GM19438 (cell line): ENCODE measurements around the gene CCDC27.
"Not testable (repeated sequence)": the region's sequence is repeated elsewhere in the genome, so short reads cannot be mapped to it uniquely, and the experiment has no call there.

Experiments
- ATAC-seq: cut with Tn5 transposase; IDR thresholded peaks from one replicate; pipeline ENCODE4 v1.9.1; 2021; ENCODE audit warnings: low read depth; ENCODE audit not compliant: unreplicated experiment

The CCDC27 gene

DNA sequence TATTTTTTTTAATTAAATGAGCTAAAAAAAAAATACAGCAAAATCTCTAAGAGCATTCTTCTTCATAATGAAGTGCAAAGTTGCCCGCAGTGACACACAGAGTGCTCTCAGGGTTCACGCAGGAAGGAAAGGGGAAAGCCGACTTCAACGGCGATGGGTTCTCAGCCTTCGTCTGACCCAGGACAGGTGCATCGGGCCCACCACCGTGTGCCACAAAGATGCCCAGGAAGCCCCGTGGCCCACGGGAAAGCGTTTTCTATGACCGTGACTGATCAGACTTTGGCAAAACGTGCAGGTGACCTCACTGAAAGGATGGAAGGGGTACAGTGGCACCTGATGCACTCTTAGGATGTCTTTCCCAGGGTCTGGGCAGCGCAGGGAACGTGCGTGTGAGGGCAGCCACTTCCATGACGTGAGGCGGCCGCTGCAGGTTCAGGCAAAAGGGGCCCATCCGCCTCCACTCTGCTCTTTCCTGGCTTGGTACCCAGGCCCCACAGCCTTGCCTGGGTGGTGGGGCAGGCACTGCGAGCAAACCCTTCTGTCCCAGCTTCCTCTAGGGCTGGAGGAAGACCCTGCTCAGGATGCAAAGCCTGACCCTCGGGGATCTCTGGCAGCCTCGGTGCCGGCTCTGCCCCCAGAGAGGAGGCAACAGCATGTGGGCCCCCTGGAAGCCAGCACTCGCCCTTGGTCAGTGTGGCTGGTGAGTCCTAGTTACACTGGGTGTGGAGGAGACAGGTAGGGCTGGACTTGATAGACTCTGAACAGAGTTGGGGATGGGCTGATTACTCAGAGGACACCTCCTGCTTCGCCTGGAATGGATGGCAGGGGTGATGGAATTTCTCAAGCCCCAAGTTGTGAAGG lies 35.7 kb downstream of the CCDC27 start:
- no peak for ATAC-seq

DNA sequence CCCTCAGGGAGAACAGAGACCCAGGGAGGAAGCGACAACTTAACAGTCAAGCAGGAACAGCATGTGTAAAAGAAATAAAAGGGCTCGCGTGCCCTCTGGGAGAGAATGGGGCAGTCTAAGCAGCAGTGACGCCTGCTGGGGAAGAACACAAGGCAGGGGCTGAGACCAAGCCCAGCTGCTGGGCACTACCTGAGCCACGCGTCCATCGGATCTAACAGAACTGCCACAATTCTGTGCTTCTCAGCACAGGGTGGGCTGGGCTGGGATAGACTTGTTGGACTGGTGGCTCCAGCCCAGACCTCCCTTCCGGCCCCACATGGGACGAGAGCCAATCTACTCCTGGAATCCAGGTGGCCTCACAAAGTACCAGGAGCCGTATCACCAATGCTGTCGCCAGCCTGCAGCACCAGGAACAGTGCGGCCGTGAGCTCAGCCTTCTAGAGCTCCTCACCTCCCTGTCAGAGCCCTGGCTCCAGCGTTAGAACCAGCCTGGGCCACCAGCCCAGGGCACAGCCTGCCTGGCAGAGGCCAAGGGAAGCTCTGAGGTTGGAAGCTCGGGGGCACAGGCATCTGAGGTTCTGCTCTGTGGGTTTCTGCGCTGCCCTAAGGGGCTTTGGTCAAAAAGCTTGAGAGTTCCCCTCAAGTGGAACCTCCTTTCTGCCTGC lies 36.6 kb downstream of the CCDC27 start:
- no peak for ATAC-seq

DNA sequence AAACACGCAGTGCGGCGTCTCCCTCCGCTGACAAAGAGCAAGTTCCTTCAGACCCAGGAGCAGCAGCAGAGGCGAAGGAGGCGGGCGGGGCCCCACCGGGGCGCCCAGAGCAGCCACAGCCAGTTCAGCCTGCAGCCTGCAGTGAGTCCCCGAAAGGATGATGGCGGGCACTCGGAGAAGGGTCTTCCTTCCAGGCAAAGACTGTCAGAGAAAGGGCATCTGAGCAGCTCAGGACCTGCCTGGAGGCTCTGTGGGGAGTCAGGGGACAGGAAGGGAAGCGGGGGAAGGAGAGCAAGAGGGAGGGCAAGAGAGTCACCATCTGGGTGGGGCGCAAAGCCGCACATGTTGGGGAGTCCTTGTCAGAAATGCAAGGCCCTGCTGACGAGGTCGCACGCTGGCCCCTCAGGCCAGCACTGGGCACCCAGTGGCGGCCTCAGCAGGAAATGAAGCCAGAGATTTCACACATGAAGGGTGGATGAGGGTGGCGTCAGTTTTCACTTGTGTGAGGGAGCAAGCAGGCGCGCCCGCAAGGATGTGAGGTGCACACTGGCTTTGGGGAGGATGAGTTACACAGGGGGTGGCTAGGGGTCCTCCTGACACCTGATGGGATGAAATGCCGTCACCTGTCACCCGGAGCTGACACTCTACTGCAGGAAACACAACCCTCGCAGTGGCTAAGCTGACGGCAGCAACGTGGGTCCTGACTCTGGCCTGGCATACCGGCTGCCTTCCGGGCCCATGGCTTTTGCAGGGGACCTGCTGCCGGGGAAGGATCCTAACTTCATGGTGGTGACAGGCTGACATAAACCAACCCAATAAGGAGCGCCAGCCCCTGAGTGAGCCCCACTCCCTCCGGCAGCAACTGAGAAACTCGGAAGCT lies 37.4 kb downstream of the CCDC27 start:
- no peak for ATAC-seq

DNA sequence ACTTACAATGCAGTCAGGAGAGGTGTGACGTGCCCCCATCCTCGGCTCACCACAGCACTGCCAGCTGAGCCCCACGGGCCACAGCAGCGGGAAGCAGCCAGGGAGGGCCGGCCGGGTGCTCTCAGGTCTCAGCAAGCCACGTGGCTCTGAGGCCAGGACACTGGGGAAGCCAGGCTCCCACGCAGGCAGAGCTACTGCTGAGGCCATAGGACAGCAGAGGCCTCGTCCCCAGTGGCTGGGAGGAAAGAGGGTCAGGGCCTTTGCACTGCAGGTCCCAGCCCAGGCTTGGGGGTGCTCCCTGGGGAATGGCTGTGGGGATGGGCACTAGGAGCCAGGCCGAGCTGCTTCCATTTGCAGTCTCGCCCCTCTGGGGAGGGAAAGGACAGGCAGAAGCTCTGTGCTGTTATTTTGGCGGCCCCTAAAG lies 38.3 kb downstream of the CCDC27 start:
- ATAC-seq: no peak

DNA sequence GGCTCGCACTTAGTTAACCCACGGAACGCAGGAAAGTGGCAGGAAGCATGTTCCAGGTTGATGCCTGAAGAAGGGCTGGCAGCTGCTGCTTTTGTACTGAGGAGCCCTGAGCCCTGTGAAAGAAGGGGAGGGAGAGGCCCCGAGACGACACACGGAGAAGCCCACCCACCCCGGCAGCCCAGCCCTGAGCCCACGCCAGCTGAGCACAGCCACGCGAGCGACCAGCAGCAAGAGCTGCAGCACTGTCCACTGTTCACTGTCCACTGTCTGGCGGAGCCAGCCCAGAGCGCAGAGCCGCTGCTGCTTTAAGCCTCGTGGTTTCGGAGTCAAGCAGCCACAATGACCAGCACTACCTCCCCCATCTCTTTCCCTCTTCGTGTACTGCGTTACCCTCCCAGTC lies 38.7 kb downstream of the CCDC27 start:
- no peak for ATAC-seq

DNA sequence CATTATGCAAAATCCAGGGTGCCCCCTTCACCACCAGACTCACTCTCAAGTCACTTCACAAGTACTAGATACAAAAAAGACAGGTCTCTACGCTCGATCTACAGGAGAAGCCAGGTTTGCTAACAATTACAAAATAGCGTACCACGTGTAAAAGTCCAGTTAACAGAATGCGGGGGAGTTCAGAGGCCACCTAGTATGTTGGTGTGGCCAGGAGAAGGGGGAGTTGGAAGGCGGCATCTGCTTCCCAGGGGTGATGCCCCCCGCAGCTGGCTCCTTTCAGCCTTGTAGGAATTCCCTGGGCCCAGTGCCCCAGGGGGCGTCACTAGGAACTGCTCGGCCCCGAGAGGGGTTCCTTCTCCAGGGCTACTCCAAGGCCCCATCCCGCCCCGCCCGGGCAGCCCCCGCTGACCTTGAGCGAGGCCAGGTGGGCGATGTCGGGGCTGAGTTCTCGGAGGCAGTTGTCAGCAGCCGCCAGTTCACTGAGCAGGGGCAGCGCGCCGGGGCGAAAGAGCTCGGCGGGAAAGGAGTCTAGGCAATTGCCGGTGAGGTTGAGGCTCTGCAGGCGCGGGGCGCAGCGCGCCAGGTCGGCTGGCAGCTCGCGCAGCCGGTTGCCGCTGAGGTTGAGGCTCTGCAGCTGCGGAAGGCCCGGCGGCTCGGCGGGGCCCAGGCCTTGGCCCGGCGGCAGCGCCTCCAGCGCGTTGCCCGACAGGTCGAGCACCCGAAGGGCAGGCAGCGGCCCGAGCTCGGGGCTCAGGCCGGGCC lies 43.4 kb downstream of the CCDC27 start:
- ATAC-seq: peak; percentile 20

DNA sequence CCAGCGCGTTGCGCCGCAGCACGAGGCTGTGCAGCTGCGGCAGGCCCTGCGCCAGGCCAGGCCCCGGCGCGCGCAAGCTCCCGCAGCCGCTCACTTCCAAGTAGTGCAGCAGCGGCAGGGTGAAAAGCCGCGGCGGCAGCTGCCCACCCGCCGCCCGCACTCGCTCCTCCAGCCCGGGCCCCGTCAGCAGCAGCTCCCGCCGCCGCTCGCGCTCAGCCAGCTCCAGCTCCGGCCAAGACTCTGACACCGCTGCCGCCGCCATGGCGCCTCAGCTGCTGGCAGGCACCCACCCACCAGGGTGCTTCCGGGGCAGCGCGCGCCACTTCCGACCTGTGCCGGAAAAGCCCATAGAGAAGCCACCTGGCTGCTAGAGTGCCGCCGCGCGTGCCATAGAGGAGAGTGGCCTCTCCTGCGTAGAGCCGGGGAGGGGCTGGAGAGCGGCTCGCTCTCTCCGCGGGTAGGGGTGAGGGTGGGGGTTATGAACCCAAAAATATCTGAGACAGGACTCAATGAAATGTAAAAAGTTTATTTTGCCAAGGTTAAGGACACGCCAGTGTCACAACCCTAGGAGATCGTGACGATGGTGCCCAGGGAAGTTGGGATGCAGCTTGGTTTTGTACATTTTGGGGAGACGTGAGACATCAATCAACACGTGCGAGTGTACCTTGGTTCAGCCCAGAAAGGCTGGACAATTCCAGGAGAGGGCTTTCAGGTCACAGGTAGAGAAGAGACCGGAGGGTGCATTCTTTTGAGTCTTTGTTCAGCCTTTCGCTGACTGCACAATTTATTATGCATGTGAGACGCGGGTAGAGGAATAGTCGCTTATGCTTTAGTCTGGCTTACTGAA lies 44.2 kb downstream of the CCDC27 start, which contains the start of gene LRRC47:
LRRC47 (minus strand) TSS at position 284 of the 847 bp plus-strand sequence; CDS start at position 262, 22 bp downstream.
- peak; percentile 98 for ATAC-seq

DNA sequence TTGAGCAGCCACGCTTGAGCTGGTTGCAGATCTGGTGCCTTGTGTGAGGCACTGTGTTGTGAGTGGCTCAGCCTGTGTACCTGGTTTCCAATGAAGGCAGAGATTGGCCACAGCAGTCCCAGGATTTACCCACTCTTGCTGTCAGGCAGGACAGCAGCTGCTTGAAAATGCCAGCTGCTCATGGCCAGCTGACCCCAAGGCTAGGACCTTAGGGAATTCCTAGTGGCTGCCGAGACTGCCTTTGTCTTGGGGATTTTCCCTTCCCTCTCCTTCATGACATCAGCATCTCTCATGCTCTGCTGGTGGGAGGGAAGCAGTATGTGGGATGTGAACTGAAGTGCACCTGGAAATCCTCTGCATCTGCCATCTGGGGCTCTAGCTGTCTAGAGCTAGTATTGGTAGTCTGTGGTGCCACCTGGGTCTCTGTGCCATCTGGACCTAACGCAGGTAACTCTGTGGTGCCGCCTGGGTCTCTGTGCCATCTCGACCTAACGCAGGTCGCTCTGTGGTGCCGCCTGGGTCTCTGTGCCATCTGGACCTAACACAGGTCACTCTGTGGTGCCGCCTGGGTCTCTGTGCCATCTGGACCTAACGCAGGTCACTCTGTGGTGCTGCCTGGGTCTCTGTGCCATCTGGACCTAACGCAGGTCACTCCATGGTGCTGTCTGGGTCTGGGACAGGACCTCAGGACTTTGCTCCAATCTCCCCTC lies 47.9 kb downstream of the CCDC27 start:
- no peak for ATAC-seq

DNA sequence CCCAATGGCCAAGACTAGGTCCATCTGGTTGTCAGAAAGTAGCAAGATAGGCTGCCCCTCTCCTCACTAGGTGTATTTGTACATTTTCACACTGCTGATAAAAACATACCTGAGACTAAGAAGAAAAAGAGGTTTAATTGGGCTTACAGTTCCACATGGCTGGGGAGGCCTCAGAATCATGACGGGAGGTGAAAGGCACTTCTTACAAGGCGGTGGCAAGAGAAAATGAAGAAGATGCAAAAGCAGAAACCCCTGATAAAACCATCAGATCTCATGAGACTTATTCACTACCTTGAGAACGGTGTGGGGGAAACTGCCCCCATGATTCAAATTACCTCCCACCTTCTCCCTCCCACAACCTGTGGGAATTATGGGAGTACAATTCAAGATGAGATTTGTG lies 48.5 kb downstream of the CCDC27 start:
- not testable (repeated sequence) for ATAC-seq

DNA sequence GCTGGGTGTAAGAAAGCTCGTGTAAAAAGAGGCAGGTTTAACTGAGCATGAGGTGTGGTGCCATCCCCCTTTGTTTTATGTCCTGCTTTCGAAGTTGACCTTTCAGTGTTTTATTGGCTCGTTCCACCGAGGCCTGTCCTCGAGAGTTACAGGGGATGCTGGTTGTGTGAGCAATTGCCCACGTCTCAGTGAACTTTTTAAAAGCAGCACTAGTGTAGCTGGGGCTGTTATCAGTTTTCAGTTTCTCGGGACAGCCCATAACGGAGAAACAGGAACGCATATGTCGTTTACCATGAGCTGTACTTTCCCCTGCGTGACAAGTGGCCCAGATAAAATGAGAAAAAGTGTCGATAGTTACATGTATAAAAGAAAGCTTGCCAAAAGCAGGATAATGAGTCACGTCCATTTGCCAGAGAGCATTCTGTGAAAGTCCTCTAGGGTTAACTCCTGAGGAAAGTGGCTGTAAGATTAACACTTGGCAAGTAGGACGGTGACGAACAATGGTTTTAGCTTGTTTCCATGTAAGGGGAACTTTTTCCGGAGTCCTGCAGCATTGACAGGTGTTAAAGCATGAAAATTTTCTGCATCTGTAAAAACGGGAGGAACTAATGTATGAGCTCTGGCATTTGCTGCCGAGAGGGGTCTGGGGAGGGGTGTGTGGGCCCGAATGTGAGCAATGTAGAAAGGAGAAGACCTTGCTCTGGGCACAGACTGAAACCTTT lies 51.8 kb downstream of the CCDC27 start:
- ATAC-seq: no peak

DNA sequence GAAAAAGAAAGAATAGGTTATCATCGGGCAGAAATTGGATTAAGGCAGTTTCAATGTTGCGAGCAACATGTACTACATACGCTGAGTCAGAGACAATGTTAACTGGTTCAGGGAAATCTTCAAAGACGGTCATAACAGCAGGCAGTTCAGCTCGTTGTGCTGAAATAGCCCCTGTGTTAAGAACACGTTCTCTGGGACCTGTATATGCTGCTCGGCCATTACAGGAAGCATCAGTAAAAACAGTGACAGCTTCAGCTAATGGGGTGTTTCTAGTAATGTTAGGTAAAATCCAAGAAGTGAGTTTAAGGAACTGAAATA lies 52.3 kb downstream of the CCDC27 start:
- not testable (repeated sequence) for ATAC-seq

DNA sequence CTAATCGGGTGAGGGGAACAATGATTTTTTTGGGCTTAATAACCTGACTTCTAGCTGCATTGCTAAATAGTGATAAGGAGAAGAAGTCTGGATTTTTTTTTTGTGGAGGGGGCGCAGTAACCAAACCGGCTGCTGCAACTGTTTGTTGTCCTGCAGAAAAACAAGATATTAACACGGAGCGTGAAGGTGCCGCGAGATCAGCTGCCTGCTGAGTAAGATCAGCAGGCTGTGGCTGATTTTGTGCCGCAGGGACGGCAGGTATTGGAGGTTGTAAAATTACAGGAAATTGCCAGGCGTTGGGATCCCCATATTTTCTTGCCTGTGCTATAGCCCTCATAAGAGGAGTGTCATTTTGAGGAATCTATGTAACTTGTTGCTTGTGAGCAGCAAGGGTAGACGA lies 52.8 kb downstream of the CCDC27 start:
- no peak for ATAC-seq

DNA sequence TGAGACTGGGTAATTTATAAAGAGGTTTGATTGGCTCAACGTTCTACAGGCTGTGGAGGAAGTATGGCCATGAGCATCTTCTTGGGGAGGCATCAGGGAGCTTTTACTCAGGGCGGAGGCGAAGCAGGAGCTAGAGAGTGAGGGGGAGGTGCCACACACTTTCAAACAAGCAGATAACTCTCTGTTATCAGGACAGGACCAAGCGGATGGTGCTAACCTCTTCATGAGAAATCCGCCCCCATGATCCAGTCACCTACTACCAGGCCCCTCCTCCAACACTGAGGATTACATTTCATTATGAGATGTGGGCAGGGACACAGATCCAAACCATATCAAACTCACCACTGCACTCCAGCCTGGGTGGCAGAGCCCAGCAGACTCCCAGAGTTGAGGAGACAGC lies 55.5 kb downstream of the CCDC27 start:
- no peak for ATAC-seq

DNA sequence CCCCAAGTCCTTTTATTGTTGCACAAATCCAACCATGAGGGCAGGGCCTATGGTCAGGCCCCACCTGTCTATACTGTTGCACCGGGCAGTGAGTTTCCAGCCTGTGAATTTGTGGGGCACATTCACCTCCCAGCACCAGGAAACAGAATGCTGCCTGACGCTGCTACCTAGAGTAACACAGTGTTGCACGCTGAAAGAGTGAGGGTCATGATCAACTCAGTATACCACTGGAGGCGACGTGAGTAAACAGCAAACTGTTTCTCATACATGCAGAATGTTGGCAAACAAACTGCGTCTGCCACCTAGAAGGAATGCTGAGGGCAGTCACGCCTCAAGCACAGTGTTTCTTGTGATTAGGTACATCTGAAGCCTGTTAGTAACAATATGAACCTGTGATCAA lies 57.4 kb downstream of the CCDC27 start:
- ATAC-seq: no peak

DNA sequence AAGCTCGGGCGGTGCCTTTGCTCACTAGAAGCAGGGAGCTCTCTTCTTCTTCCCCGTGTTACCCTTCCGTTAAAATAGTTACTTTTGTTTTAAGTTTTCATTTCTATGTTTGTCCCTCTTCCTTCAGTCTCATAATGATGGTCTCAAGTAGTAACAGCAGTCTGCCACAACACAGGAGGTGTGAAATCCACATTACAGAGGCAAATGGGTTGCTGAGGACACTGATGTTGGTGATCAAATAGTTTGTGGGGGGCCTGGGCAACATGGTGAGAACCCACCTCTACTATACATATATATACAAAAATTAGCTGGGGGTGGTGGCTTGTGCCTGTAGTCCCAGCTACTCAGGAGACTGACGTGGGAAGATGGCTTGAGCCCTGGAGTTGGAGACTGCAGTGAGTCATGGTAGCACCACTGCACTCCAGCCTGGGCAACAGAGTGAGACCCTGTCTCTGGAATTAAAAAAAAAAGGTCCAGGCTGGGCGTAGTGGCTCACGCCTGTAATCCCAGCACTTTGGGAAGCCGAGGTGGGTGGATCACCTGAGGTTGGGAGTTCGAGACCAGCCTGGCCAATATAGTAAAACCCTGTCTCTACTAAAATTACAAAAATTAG lies 58.0 kb downstream of the CCDC27 start:
- ATAC-seq: not testable (repeated sequence)

DNA sequence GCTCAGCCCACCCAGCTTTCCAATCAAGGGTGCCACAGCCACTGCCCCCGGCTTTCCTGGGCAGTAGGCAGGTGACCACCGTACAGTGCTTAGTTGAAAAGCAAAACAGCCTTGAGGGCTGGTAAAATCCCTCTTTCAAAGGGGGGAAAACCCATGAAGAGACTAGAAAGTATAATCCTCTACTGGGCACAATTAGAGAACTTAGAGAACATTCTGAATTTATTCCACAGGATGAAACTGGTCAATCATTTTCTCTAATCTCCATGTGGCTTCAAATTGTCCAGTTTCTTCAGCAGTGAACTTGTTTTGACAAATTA lies 59.3 kb downstream of the CCDC27 start:
- ATAC-seq: no peak

DNA sequence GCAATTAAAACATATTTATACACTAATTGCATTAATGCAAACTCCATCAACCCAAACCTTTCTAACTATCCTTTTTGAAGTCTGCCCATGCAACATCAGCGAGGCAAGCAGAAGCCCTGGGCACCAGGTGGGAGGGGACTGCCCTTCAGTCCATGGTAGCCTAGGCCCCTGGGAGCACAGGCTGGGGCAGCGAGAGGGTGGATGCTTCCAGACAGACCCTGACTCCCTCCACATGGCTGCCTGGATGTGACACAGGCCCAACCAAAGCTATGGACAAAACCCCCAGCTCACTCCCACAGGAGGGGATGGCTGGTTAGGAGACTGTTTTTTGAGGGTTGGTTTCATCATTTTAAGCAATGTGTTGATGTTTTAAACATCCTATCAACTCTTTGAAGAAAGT lies 61.8 kb downstream of the CCDC27 start:
- ATAC-seq: no peak
